Left cardiac atrium (tissue), 4 donors: ENCODE results near the gene NOL4L. TPM values are rescaled to one million over a fixed set of nuclear protein-coding genes. Genes with fewer than 3 reads are reported as not detected.
"Not testable (repeated sequence)": the region's sequence is repeated elsewhere in the genome, so short reads cannot be mapped to it uniquely, and the experiment has no call there.

Experiments
- ATAC-seq, 2 donors: fragments of 200-7000 bp; cut with Tn5 transposase; one replicate each; pipeline ENCODE4 v1.9.1; 2020; ENCODE audit warnings: mild to moderate bottlenecking in 2 of 2, moderate library complexity in 2 of 2
- DNase-seq: peaks from one replicate; pipeline ENCODE4 v3.0.0-alpha.2; 2020
- intact Hi-C, 2 donors: fragments of 100-400 bp; cut with DNase I; formaldehyde crosslinking; loops; one replicate each; pipeline versions ENCODE4 v1.14.1 to v1.15.1; 2022 to 2023
- total RNA-seq, 2 donors: library from RNA; stranded (reverse); fragmentation: NEBNext Ultra II Directional; extraction: Animal tissue kit (Norgen Biotek cat#: 25700); gene quantifications; one replicate each; pipeline ENCODE4 v1.2.1, GENCODE V29; 2021
- donor health status: DM: no; HTN: yes; CAD: no.
- donor health status: DM: no; HTN: yes; CAD: no; lungs with severe emphysema.
- donor health status: DM: yes; HTN: yes; CAD: no.
- donor health status: Dilated cardiomyopathy.

The NOL4L gene
- total RNA-seq, 2 donors from 2014 or later: 8.5 to 9.7 TPM

GRCh38 chr20:32505723-32506473 lies 79.2 kb downstream of the NOL4L start:
- intact Hi-C loops: no loop called here
- ATAC-seq (peak in 1 of 2 donors; percentile 27), DNase-seq (no peak)

GRCh38 chr20:32501709-32502108 lies 83.4 kb downstream of the NOL4L start:
- intact Hi-C loops: no loop called here
- no peak for ATAC-seq

DNA sequence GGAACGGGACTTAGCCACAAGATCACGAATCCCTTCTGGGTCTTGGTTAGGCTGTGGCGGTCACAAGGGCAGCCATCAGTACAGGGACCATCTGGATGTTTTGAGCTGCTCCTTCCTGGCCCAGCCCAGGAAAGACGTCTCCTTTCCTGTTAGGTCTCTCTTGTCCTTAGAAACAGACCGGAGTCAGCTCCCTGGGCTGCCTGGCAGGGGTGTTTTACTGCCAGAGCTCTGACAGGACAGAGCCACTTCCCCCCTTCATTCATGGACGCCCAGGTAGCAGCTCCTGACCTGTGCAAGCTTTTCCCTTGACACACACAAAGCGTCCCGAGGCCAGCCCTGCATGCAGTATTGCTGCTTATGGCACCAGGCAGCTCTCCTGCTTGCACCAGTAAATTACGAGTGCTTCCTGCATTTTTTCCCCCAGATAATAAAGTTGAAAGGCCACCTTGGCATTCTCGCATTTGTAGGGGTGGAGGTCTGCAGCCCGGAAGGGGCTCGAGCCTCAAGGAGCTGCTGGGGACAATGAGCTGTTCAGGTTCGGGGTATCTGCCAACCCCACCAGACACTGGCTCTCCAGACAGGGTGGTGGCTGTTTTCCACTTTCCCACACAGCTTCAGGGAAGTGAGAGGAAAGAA lies 87.4 kb downstream of the NOL4L start:
- DNase-seq: no peak
- intact Hi-C loops: no loop called here
- ATAC-seq: peak; percentile 41 to 47

More at GRCh38 chr20:32501709-32502108, 83.4 kb downstream of the NOL4L start:
- no peak for DNase-seq

DNA sequence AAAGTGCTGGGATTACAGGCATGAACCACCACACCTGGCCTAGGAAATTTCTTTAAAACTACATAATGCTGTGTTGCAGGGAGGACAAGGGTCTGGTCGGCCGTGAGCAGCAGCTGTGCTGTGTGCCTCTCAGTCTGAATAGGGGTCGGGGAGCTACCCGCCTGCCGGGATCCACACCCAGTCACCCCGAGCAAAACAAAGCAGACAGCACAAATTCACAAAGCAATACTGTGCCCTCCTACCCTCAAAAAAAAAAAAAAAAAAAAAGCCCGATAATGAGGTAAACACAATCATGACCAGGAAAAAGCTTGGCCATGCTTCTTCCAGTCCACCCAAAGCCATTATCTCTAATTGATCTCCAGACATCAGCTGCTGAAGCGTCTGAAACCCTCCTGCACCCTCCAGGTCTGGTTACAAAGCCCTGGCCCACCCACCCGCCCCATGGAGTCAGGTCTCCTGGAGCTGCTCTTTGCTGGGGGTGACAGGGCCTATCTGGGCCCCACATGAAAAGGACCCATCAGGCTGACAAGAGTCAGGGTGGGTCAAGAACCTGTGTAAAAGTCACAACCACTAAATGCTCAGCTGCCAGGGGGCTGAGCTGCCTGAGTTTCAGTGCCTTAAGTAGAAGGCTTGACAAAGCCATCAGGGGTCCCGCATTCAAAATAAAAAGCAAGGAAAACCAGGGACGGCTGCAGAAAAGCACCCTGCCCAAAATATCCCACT lies 88.2 kb downstream of the NOL4L start:
- intact Hi-C loops: no loop called here
- DNase-seq (peak; percentile 4), ATAC-seq (no peak)

GRCh38 chr20:32495949-32496348 lies 89.2 kb downstream of the NOL4L start:
- ATAC-seq (no peak), DNase-seq (no peak)
- intact Hi-C loops: no loop called here

- DNase-seq: peak; percentile 10
- intact Hi-C loops: no loop called here
- peak in 1 of 2 donors; percentile 53 for ATAC-seq
Observed at GRCh38 chr20:32495217-32495565, 89.9 kb downstream of the NOL4L start.

DNA sequence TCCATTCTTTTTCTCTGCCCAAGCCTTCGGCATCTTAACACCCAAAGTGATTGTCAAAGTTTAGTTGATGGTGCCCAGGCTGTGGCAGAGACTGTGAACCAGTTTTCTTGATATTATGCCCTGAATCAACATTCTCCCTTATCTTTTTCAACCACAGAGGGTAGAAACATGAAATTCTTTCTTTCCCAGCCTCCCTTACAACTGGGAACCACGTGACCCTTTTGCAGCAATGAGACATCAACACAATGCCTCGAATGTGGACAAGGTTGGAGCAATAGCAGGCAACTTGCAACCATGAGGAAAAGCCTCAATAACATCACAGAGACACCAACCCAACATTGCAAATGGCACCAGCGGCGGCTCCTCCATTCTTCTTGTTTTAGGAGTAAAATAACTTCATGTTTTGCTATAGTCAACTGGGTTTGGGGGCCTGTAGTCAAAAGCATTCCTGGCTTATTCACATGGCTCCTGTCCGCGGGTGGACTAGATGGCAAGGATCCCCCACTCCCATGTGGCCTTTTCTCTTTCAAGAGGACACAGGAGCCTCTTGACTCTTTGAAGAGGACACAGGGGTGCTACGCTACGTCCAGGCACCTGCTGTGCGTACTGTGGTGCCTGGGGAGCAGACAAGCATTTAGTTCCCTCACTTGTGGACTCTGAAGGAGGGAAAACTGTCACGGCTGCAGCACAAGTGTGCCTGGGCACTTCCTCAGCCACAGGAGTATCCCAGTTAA lies 90.5 kb downstream of the NOL4L start:
- DNase-seq (peak; percentile 12), ATAC-seq (no peak)
- intact Hi-C loops: no loop called here

- DNase-seq (no peak), ATAC-seq (no peak)
- intact Hi-C loops: no loop called here
Observed at GRCh38 chr20:32493356-32493755, 91.8 kb downstream of the NOL4L start.

DNA sequence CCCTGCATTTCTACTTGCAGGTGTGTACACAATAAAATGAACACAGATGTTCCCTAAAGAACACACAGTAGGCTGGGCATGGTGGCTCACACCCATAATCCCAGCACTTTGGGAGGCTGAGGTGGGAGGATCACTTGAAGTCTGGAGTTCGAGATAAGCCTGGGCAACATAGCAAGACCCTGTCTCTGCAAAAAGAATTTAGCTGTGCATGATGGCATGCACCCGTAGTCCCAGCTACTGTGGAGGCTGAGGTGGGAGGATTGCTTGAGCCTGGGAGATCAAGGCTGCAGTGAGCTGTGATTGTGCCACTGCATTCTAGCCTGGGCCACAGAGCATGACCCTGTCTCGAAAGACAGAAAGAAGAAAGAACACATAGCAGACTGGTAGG lies 93.4 kb downstream of the NOL4L start:
- ATAC-seq, intact Hi-C loops, DNase-seq: not testable (repeated sequence)

DNA sequence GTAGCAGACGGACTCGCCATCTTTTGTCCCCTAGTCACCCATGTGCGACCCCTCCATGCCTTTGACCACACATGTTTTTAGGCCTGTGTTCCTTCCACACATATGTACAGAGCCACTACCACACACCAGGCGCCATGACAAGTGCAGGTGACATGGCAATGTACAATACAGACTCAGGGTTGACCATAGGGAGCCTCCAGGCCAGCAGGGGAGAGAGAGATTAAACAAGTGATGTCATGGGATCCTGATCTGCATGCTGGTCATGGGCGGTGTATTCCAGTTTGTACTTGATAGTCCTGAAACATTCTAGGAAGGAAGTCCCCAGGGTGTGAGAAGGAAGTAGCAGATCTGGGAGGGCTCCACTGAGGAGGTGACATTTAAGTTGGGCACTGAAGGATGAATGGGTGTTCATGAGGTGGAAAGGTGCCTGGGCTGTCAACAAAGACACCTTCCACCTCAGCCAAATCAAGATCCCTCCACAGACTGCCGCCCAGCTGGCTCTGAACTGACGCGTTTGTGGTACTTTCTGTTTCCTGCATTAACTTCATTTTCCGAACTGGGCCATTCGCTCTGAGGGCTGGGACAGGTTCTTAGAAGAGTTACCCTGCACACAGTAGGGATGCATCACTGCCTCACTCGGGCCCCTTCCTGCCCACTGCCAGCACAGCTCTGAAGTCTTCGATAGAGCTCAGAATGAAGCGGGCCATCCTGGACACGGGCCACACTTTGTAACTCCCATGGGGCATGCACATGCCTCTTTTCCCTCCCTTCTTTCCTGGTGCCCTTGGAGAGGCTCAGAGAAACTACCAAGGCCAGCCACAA lies 94.0 kb downstream of the NOL4L start:
- no peak for DNase-seq
- ATAC-seq: no peak
- intact Hi-C loops: no loop called here

- DNase-seq (no peak), ATAC-seq (no peak)
- intact Hi-C loops: loop anchor here in 1 of 2 donors (5.0 kb wide), 1 partner anchor 286 kb away; no protein-coding TSS in a partner anchor
Observed at GRCh38 chr20:32488066-32488838, 96.9 kb downstream of the NOL4L start.

DNA sequence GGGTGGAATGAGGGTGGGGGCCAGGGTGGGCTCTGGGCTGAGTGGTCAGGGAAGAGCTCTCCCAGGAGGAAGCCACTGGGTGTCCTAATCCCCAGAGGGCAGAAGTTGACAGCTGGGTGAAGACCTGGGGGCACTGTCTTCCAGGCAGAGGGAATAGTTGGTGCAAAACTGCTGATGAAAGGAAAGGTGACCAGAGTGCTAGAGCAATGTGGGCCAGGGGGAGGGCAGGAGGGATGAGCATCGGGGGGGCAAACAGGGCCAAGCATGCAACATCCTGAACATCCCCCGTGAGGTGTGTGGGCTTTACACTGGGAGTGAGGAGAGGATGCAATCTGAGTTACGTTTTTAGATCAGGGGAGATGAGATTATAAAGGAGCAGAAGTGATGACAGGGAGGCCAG lies 97.8 kb downstream of the NOL4L start:
- intact Hi-C loops: loop anchor here in 1 of 2 donors (5.0 kb wide), 1 partner anchor 285 kb away; no protein-coding TSS in a partner anchor
- no peak for DNase-seq
- ATAC-seq: no peak

DNA sequence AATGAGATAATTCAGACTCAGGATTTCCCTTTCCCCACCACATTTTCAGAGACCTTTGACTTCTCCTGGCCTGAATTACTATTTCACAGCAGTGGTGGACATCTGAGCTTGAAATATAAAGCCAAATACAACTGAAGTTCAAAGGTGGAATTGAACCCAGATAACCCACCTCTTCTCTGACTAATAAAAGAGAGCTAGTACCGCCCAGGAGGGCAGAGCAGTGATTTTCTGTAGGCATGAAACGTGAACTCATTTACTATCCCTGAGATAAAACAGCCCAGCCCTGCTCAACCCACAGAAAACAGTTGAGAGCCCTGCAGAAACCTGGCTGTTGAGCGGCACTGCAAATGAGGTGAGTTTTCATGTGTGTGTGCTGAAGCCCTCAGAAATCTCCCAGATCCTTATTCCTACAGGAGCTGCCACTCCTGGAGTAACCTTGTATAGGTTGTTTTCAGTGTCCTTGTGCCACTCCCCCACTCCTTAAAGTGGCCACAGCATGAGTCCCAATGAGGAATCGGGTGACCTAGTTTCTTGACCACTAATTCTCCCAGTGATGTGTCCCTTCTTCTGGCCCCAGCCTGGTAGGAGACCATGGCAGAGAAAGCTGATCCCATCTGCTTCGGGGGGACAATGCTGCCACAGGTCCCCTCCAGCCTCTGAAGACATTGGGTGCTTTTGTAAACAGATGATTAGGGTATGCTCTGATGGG lies 99.2 kb downstream of the NOL4L start:
- intact Hi-C loops: loop anchor here in 1 of 2 donors (5.0 kb wide), 1 partner anchor 284 kb away; no protein-coding TSS in a partner anchor
- no peak for ATAC-seq
- DNase-seq: no peak

DNA sequence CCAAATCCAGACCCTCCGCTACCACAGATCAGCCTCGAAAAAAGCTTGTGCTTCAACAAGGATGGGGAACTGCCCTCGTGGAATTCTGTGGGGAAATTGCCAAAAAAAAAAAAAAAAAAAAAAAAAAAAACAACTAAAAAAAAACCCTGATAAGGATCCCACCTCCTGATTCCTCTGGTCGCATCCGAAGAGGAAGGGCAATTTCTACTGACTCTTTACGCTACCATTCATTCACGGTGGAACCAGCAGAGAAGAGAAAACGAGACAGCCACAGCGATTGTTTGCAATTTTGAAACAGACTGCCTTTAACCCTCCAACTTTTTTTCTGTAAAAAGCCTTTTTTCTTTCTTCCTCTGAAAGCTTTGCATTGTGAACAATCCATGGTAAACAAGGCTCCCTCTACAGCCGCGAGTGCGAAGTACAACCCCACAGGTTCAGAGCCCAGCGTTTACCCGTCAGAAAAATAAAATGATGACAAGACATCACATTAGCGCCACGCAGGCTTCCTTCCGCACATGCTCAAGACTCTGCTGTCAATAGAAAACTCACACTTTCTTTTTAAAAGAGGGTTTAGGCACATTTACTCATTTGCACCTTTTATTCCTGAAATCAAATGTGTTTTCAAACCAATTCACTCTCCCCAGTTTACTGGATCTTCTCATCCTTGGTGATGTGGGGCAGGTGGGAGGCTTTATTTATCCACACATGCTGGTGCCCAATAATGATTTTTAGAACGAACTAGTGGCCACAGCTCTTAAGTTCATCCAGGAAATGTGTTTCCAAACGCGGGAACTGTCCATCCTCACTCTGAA lies 100.0 kb downstream of the NOL4L start:
- ATAC-seq: peak; percentile 39 to 56
- DNase-seq: peak; percentile 81
- intact Hi-C loops: loop anchor here in 1 of 2 donors (5.0 kb wide), 1 partner anchor 283 kb away; no protein-coding TSS in a partner anchor

GRCh38 chr20:32484225-32484957 lies 100.7 kb downstream of the NOL4L start:
- DNase-seq (no peak), ATAC-seq (peak; percentile 7 to 43)
- intact Hi-C loops: no loop called here
